Lung microvascular endothelial cell (primary cell): ENCODE results near the gene TGFBI. TPM values are rescaled to one million over a fixed set of nuclear protein-coding genes. Genes with fewer than 3 reads are reported as not detected.
A peak's percentile ranks its signal among the peaks of the same experiment; 100 is the strongest.

Source experiments
- DNase-seq, 2 donors: peaks; one replicate each; pipeline versions ENCODE4 v3.0.0 to v3.0.0-alpha.2; 2010; ENCODE audit warnings: low read depth in 2 of 2
- total RNA-seq: library from RNA; depleted of rRNA; stranded (reverse); fragments of >200 nt; gene quantifications from 2 replicates; pipeline ENCODE4 v1.2.1, GENCODE V29; 2014

The TGFBI gene
- total RNA-seq: 3.8 and 17.0 TPM in 2 replicates

DNA sequence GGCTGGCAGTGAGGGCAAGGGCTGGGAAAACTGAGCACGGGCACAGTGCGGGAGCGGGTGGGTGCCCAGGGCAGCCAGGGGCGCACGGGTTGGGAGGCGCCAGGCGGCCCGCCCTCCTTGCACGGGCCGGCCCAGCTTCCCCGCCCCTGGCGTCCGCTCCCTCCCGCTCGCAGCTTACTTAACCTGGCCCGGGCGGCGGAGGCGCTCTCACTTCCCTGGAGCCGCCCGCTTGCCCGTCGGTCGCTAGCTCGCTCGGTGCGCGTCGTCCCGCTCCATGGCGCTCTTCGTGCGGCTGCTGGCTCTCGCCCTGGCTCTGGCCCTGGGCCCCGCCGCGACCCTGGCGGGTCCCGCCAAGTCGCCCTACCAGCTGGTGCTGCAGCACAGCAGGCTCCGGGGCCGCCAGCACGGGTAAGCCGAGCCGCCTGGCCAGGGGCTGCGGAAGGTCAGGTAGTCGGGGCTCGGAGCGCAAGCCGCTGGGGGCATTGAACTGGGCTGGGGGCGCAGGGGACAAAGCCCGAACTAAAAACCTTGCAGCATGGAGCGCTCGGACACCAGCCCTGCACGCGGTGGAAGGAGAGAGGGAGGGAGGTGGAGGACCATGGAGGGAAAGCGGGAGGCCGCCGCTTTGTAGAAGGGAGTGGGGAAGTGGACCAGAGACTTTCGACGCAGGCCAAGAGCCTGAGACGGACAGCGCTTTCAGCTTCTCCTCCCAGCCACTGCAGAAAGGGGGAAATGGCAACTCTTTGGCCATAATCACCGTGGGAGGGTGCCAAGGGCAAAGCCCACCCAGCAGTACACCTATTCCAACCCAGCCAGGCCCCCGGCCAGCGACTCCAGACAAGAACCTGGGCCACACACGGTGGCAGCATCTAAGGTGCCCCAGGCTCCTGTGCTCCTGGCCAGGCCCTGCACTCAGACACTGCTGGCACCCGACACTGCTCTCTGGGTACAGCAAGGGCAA, at the start of gene TGFBI:
Gene TGFBI, plus strand, starts transcription at position 207 of the 961 bp plus-strand sequence. Its CDS starts 68 bp downstream, at position 275.
- peak; percentile 64 to 77 for DNase-seq

DNA sequence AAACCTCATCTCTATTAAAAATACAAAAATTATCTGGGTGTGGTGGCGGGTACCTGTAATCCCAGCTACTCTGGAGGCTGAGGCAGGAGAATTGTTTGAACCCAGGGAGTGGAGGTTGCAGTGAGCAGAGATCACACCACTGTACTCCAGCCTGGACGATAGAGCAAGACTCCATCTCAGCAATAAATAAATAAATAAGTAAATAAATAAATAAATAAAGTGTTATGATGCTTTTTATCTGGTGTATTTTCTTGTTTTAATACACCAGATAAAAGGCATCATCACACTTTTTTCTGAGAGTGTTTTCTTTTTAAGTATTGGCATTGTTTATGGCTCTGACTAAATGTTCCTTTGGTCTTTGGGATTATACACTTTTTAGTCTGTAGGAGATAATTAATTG, 49.8 kb upstream of the TGFBI start:
- no peak for DNase-seq

GRCh38 chr5:135979510-135979909, 49.3 kb upstream of the TGFBI start:
- DNase-seq: peak; percentile 76 to 80

GRCh38 chr5:135980620-135981019, 48.2 kb upstream of the TGFBI start:
- DNase-seq: no peak

GRCh38 chr5:135985951-135986350, 42.8 kb upstream of the TGFBI start:
- no peak for DNase-seq

- DNase-seq: no peak
Measured at GRCh38 chr5:135986401-135986800, 42.4 kb upstream of the TGFBI start.

- DNase-seq: no peak
Measured at GRCh38 chr5:135986891-135987401, 41.8 kb upstream of the TGFBI start.

- DNase-seq: no peak
Measured at GRCh38 chr5:135988546-135988945, 40.2 kb upstream of the TGFBI start.

- no peak for DNase-seq
Measured at GRCh38 chr5:135989686-135990085, 39.1 kb upstream of the TGFBI start.

GRCh38 chr5:135990528-135991255, 38.1 kb upstream of the TGFBI start:
- peak in 1 of 2 donors; percentile 46 for DNase-seq

DNA sequence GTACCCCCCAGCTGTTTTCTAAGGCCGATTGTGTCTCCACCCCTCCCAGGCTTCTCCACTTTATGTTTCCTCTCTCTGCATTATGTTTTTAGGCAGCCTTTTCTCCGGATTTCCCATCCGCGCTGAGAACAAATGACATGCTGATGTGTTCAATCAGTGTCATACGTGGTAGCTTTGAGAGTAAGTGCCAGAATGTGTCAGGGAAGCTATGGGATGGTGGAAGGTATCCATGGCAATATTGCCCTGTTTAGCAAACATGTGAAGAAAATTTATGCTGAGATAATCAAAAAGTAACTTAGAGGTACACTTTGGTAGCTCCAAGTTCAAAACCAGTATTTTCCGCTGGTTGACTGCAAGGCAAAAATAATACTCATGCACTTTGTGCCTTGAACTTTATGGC, 37.4 kb upstream of the TGFBI start:
- DNase-seq: peak; percentile 68 to 99

- DNase-seq: peak in 1 of 2 donors; percentile 70
Measured at GRCh38 chr5:135993335-135993879, 35.4 kb upstream of the TGFBI start.

DNA sequence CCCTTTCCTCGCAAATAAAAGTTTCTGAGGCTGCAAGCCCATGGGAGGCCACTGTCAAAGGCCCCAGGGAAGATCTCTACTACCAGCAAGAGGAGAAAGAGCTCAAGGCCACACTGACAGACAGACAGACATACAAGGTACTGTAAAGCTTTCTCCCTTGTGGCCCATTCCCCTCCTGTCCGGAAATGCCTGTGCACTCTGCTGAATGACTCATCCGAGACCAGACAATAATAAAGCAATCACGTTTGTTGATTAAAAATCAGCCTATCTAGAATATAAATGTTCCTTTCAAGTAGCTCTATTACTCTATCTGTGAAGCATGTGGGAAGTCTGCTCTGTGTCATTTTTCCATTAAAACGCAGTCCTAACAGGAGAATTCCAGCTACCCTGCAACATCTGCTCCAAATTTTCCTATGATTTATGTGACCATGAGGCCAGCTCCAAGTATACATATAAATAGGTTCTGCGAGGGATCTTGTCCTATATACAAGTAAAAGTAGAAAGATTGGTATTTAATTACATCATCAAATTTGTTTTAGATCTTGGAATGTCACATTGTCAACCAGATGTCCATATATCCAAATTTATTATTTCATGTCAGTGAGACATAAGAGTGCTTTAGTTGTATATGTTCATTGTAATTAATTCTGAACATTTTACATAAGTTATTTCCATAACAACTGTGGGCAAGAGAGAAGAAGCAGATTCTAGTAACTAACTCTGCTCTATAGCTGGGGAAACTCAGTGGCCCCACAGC, 34.7 kb upstream of the TGFBI start:
- peak; percentile 82 to 92 for DNase-seq

DNA sequence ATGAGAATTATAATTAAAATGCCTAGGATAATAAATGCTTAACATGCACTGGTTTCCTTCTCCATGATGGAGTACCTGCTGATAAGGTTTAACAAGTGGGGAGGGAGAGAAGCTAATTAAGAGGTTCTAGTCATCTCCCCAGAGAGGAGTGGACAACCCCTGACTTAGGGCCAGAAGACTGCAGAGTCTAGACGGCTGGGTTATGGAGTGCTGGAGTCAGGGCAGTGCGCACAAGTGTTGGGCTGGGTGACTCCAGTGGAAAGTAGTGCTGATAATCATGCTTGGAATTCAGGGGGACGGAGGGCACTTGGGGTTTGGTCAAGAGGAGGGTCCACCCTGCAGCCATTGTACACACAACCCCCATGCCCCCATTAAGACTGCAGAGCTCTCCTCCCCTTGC, 32.8 kb upstream of the TGFBI start:
- peak in 1 of 2 donors; percentile 27 for DNase-seq

GRCh38 chr5:135996611-135997010, 32.2 kb upstream of the TGFBI start:
- peak in 1 of 2 donors; percentile 52 for DNase-seq

GRCh38 chr5:135997673-135998335, 31.0 kb upstream of the TGFBI start:
- DNase-seq: no peak

DNA sequence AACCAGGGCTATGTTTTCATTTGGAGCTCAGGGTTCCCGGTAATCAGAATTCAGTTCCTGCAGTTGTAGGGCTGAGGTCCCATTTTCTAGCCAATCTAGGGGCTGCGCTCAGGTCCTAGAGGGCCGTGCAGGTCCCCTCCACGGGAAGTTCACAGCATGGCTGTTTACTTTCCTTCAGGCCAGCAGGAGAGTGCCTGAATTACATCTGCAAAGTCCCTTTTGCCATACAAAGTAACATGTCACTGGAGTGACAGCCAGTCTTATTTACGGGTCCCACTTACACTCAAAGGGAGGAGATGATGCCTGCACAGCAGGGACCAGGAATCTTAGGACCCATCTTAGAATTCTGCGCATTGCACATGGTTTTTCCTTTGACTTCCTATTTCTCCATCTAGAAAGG, 29.9 kb upstream of the TGFBI start:
- no peak for DNase-seq

DNA sequence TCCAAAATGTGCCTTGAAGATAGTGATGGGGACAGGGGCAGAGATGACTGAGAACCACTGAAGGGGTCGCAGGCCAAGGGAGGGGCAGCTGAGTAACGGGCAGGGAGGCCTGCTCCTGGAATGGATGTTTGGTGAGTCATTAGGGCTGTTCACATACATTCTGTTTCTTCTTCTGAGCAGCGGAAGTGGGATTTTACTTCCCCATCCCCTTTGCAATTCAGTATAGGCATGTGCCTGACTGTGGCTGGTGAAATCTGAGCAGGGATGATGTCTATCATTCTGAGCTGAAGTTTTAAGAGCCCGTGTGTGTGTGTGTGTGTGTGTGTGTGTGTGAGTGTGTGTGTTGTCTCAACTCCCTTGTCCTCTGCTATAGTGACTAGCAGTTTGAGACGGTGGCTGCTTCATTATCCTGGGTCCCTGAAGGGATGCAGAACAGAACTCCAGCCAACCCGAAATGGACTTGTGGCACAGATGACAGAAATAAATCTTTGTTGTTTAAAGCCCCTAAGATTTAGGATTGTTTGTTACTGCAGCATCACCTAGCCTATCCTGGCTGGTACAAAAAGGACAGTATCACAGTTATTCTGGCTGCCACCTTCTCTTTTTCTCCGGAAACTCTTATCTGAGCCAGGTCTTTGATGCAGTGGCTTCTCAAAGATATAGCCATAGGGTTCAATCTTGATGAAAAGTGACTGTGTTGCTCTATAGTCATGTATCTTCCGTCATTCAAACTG, 29.2 kb upstream of the TGFBI start:
- peak in 1 of 2 donors; percentile 75 for DNase-seq

DNA sequence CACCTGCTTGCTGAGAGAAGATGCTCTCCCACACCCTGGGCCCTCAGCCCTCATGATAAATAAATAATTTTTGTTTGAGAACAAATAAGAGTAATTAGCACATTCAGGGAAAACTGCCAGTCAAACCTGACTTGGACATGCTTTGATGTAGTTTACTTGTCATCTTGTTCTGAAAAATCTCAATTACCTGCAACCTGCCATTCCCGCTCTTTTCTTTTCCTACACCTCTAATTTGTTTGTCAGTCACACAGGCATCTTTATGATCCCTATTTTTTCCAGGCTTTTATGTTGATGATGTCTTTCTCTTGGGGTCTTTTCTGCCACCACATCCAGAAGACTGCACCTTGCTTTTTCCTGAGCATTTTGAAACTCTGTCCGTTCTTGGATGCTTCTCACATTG, 28.6 kb upstream of the TGFBI start:
- no peak for DNase-seq

- DNase-seq: peak in 1 of 2 donors; percentile 76
Measured at GRCh38 chr5:136000932-136001331, 27.9 kb upstream of the TGFBI start.
